ENCODE measurements around the gene IRF8. TPM values are rescaled to one million over a fixed set of nuclear protein-coding genes. Genes with fewer than 3 reads are reported as not detected.

Gene IRF8
- total and polyA plus RNA-seq, 2 of the 4 experiments (the other 2 are of a cell fraction): not detected

DNA sequence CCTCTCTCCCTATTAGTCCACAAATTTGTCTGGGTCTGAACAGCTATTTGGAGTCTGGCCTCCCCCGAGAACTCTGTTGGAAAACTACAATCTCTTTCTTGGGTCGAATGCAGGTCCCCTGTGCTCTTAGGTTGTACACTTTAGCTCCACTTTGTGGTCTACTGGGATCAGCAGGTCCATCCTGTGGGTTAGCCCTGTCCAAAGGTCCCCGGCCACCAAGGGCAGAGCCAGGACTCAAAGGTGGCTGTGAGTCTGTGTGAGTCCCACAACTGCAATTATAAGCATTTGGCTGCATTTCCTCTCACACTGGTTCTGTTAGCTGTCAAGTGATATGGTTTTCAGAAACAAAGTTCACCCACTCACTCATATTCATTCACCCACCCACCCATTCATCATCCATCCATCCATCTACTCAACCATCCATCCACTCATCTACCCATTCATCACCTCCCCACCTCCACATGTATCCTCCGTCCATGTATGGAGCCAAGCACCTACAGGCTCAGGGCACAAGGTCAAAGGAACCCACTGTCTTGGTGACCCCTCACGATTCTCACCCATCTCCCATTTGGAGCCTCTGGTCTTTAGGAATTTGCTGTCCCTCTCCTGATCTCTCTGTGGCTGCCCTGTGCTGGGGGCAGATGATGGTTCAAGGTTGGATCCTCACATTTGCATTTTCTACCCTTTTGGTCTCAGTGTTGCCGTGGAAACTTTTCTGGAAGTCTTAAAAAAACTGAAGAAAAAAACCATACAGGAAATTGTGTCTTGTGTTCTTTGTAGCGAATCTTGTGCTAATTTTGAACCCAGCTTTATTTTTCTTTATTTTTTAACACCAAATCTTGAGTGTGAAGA lies 45.8 kb downstream of the IRF8 start:
- H3K9ac ChIP-seq (ENCODE audit: low read depth, low read length): no peak overlapping the region
- H3K36me3 ChIP-seq (ENCODE audit: control insufficient read depth, insufficient read depth, low read length): no peaks in the 10 kb centered on the region
- peaks cover under 1% of the 10 kb centered on the region; the same call in 1 of the 2 replicates for H3K9me3 ChIP-seq (ENCODE audit: control insufficient read depth, insufficient read depth, low read length)
- no peak overlapping the region for H2BK120ac ChIP-seq (ENCODE audit: low read depth, low read length)
- H2AK5ac ChIP-seq (ENCODE audit: low read depth, low read length): no peak overlapping the region
- CTCF ChIA-PET: no interaction called here
- H3K23ac ChIP-seq (ENCODE audit: low read depth, low read length): no peak overlapping the region
- no TSS peak for BruUV-seq (replicated peaks)
- H3K4me1 ChIP-seq (ENCODE audit: control insufficient read depth, insufficient read depth, low read length): no peaks in the 10 kb centered on the region
- H4K20me1 ChIP-seq (ENCODE audit: insufficient read depth, low read length): no peaks in the 10 kb centered on the region
- H4K8ac ChIP-seq (ENCODE audit: low read depth in 2 of 2, low read length in 2 of 2): no peak overlapping the region
- H2BK5ac ChIP-seq (ENCODE audit: low read depth, low read length, poor library complexity, severe bottlenecking): no peak overlapping the region
- no peak overlapping the region for H3K4ac ChIP-seq (ENCODE audit: low read depth, low read length)
- no peak overlapping the region for H2BK20ac ChIP-seq (ENCODE audit: low read depth, low read length)
- H3K4me2 ChIP-seq (ENCODE audit: low read depth, low read length): no peak overlapping the region
- no peaks in the 10 kb centered on the region for H3K9me1 ChIP-seq (ENCODE audit: insufficient read depth, low read length)
- no peak overlapping the region for H3K27ac ChIP-seq (ENCODE audit: insufficient read depth, low read length)
- H4K91ac ChIP-seq (ENCODE audit: insufficient read depth, low read depth, low read length): no peak overlapping the region
- H2BK15ac ChIP-seq (ENCODE audit: low read depth, low read length): no peak overlapping the region
- dilution Hi-C loops (cut with HindIII; ENCODE audit: low sequenced_read_pairs, unreplicated experiment): no loop called here
- H3K27me3 ChIP-seq (ENCODE audit: control insufficient read depth, insufficient read depth, low read length): peaks cover 68% of the 10 kb centered on the region
- WGBS, 2 experiments (ENCODE audit: extremely low coverage in 2 of 2, insufficient read length in 1 of 2): no CpG with 5 or more reads among the region's 7 CpGs
- H3K79me1 ChIP-seq (ENCODE audit: low read depth in 1 of 2, low read length in 2 of 2): no peaks in the 10 kb centered on the region
- POLR2A ChIA-PET (ENCODE audit: unreplicated experiment): no interaction called here
- H4K5ac ChIP-seq (ENCODE audit: low read depth, low read length): no peak overlapping the region
- no peak overlapping the region for H3K4me3 ChIP-seq (ENCODE audit: insufficient read depth, low read depth, low read length)
- DNase-seq (no peak), ATAC-seq (ENCODE audit: low read depth) (no peak)
- intact Hi-C loops (cut with micrococcal nuclease): no loop called here
- no peak overlapping the region for H2AFZ ChIP-seq (replicated peaks; ENCODE audit: low read length, poor library complexity)
- no peak overlapping the region for H2AK9ac ChIP-seq (replicated peaks; ENCODE audit: low read depth, low read length, poor library complexity)
- H3K56ac ChIP-seq (ENCODE audit: extremely low read depth, insufficient read depth, low read length): no peak overlapping the region
- H3K18ac ChIP-seq (ENCODE audit: low read depth, low read length): no peak overlapping the region
- in situ Hi-C loops (cut with MboI; ENCODE audit: low sequenced_read_pairs): no loop called here
- TF ChIP-seq NFE2L2 (IDR thresholded peaks at IDR 0.05; ENCODE audit: low read depth, low read length) (no peak), RAD21 (IDR thresholded peaks at IDR 0.05; ENCODE audit: low read length) (no peak), MAZ (IDR thresholded peaks at IDR 0.05; ENCODE audit: borderline replicate concordance, low read depth, low read length) (no peak), CEBPB (IDR thresholded peaks at IDR 0.05; ENCODE audit: low read depth, low read length) (no peak), MAFK (IDR thresholded peaks at IDR 0.05; ENCODE audit: low read depth, low read length) (no peak), POLR2A (IDR thresholded peaks at IDR 0.05; ENCODE audit: low read depth, low read length) (no peak), USF2 (IDR thresholded peaks at IDR 0.05; ENCODE audit: low read depth, low read length) (no peak)
- TF ChIP-seq, protein P1, sequence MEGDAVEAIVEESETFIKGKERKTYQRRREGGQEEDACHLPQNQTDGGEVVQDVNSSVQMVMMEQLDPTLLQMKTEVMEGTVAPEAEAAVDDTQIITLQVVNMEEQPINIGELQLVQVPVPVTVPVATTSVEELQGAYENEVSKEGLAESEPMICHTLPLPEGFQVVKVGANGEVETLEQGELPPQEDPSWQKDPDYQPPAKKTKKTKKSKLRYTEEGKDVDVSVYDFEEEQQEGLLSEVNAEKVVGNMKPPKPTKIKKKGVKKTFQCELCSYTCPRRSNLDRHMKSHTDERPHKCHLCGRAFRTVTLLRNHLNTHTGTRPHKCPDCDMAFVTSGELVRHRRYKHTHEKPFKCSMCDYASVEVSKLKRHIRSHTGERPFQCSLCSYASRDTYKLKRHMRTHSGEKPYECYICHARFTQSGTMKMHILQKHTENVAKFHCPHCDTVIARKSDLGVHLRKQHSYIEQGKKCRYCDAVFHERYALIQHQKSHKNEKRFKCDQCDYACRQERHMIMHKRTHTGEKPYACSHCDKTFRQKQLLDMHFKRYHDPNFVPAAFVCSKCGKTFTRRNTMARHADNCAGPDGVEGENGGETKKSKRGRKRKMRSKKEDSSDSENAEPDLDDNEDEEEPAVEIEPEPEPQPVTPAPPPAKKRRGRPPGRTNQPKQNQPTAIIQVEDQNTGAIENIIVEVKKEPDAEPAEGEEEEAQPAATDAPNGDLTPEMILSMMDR (conservative IDR thresholded peaks at IDR 0.05; ENCODE audit: low read depth, low read length): no peak
- H3K14ac ChIP-seq (replicated peaks; ENCODE audit: low read depth, low read length): no peak overlapping the region
